Heart right ventricle (tissue), 16 donors: ENCODE results near the gene RNF114. TPM values are rescaled to one million over a fixed set of nuclear protein-coding genes. Genes with fewer than 3 reads are reported as not detected.

Experiments used
- ATAC-seq, 8 donors: fragments of 200-7000 bp; cut with Tn5 transposase; one replicate each; pipeline ENCODE4 v1.9.1; 2020; ENCODE audit warnings: mild to moderate bottlenecking in 8 of 8, moderate library complexity in 8 of 8, moderate number of reproducible peaks in 1 of 8
- DNase-seq, 2 donors: peaks; one replicate each; pipeline ENCODE4 v3.0.0-alpha.2; 2020
- H3K27ac ChIP-seq, 10 donors: fragments of 200-600 bp; sonication (generic) in 2 of 10; one replicate each; pipeline versions ENCODE4 v1.5.0 to v1.8.0; 2020 to 2022; ENCODE audit warnings: mild to moderate bottlenecking in 3 of 10
- H3K27me3 ChIP-seq, 7 donors: fragments of 200-600 bp; one replicate each; pipeline ENCODE4 v1.8.0; 2021 to 2022; ENCODE audit warnings: mild to moderate bottlenecking in 2 of 7
- H3K36me3 ChIP-seq, 9 donors: fragments of 200-600 bp; sonication (generic) in 1 of 9; one replicate each; pipeline versions ENCODE4 v1.5.0 to v1.8.0; 2020 to 2022; ENCODE audit warnings: mild to moderate bottlenecking in 2 of 9
- H3K4me1 ChIP-seq, 9 donors: fragments of 200-600 bp; sonication (generic) in 1 of 9; one replicate each; pipeline versions ENCODE4 v1.5.0 to v1.8.0; 2020 to 2022; ENCODE audit warnings: mild to moderate bottlenecking in 4 of 9
- H3K4me3 ChIP-seq, 10 donors: fragments of 200-600 bp; sonication (generic) in 2 of 10; one replicate each; pipeline versions ENCODE4 v1.5.0 to v1.8.0; 2020 to 2022; ENCODE audit warnings: mild to moderate bottlenecking in 7 of 10, moderate library complexity in 2 of 10
- H3K9me3 ChIP-seq, 11 donors: fragments of 200-600 bp in 10 of 11; sonication (generic) in 2 of 11; one replicate each; pipeline versions ENCODE4 v1.5.0 to v1.8.0; 2013 to 2022; ENCODE audit warnings: mild to moderate bottlenecking in 2 of 11, control low read depth in 1 of 11, moderate library complexity in 1 of 11
- CTCF ChIP-seq, 9 donors: fragments of 200-600 bp; sonication (generic) in 2 of 9; IDR thresholded peaks; one replicate each; pipeline versions ENCODE4 v1.5.0 to v1.8.0; 2021 to 2022; ENCODE audit warnings: antibody characterized with exemption in 9 of 9, mild to moderate bottlenecking in 5 of 9, moderate library complexity in 1 of 9
- WGBS, 2 donors: extraction: QIAGEN DNeasy Blood & Tissue Kit; methylation state at CpG; one replicate each; pipeline ENCODE4 v1.1.7; 2013; ENCODE audit warnings: inconsistent platforms in 1 of 2; 5-methylcytosine and 5-hydroxymethylcytosine counted together
- intact Hi-C, 10 donors: fragments of 100-400 bp; cut with DNase I; formaldehyde crosslinking; loops; one replicate each; pipeline versions ENCODE4 v1.11.1 to v1.14.2; 2022
- polyA plus RNA-seq, 2 donors: library from polyadenylated mRNA; stranded (reverse); fragments of 200-250 nt; gene quantifications; one replicate each; pipeline ENCODE4 v1.2.3, GENCODE V29; 2013
- total RNA-seq, 10 donors: library from RNA; stranded (reverse); fragmentation: NEBNext Ultra II Directional in 3 of 10; extraction: Animal tissue kit (Norgen Biotek cat#: 25700) in 3 of 10; gene quantifications; one replicate each; pipeline versions ENCODE4 v1.2.1 to v1.2.4, GENCODE V29; 2021 to 2023
- donor health status: Arrhythmogenic right ventricular cardiomyopathy.
- donor health status: ischemic (EF 13 %, LVEDD 7.1; RV severe dilation, severe dysfunction).
- donor health status: healthy with polysubstance abuse.
- donor health status: DM: no; HTN: yes; CAD: no.
- donor health status: DM: no; HTN: no; CAD: no.
- donor health status: ischemic (EF 25% LVEDD 6.9; RV normal size, moderate dysfunction).
- donor health status: ischemic (EF 25% LVEDD 5.7; RV mildly dilated, moderate dysfunction).
- donor health status: healthy.
- donor health status: DM: yes; HTN: yes; CAD: no.
- donor health status: Ischemic cardiomyopathy.
- donor health status: ischemic (EF 35%, LVEDD 5.7; RV mildly dilated, moderate dysfunction).
- donor health status: nonischemic (EF 11% LVEDD 7.7; RV severe dilation, severe dysfunction).
- donor health status: DM: yes; HTN: yes; CAD: no.
- donor health status: PGD.
- donor health status: ischemic (EF 29% LVEDD 5.4; RV normal size, mild dysfunction).
- donor health status: nonischemic (EF 23%, LVEDD 6.1; RV moderate dilation, normal function).

Gene RNF114
- total and polyA plus RNA-seq, 12 donors, result 41.5 to 60.3 (median 50.6) TPM

- Histone ChIP-seq H3K4me1 (peaks cover 3 to 48% (median 17%) of the 10 kb centered on the region in 9 donors), H3K27ac (no peak overlapping the region), H3K36me3 (peaks cover 0 to 68% (median 37%) of the 10 kb centered on the region in 9 donors), H3K4me3 (no peak overlapping the region), H3K27me3 (no peaks in the 10 kb centered on the region), H3K9me3 (no peaks in the 10 kb centered on the region)
- intact Hi-C loops, result loop anchor here in 1 of 10 donors (10.0 kb wide), 1 partner anchor 290 kb away; no protein-coding TSS in a partner anchor
- WGBS, 2 donors, result 92 to 95% methylated on average over 17 of the region's 17 CpGs
- no peak for ATAC-seq
- no peak for DNase-seq
- TF ChIP-seq CTCF (IDR thresholded peaks at IDR 0.05), result no peak
These were observed 31.6 kb upstream of the RNF114 start for GRCh38 chr20:49904440-49905214.

GRCh38 chr20:49905415-49906091 is 30.6 kb upstream of the RNF114 start:
- peak overlapping the region in 6 of 10 donors; percentile 9 to 84 (median 40) for H3K27ac ChIP-seq
- 93% methylated on average over 29 of the region's 29 CpGs for WGBS, 2 donors

GRCh38 chr20:49906101-49906604 is 30.0 kb upstream of the RNF114 start:
- H3K4me1 ChIP-seq, result peaks cover 8 to 60% (median 32%) of the 10 kb centered on the region in 9 donors
- ATAC-seq (peak in 7 of 8 donors; percentile 21 to 58 (median 38)), DNase-seq (peak in 1 of 2 donors; percentile 38)
- intact Hi-C loops, result loop anchor here in 1 of 10 donors (10.0 kb wide), 1 partner anchor 291 kb away; no protein-coding TSS in a partner anchor
- peaks cover 0 to 78% (median 37%) of the 10 kb centered on the region in 9 donors for H3K36me3 ChIP-seq
- H3K4me3 ChIP-seq, result no peak overlapping the region
- no peaks in the 10 kb centered on the region for H3K9me3 ChIP-seq
- no peaks in the 10 kb centered on the region for H3K27me3 ChIP-seq
- TF ChIP-seq CTCF (IDR thresholded peaks at IDR 0.05), result peak in 1 of 9 donors; percentile 13
- peak overlapping the region in 9 of 10 donors; percentile 9 to 84 (median 39) for H3K27ac ChIP-seq
- WGBS, 2 donors, result 83 to 84% methylated on average over 37 of the region's 37 CpGs

More at GRCh38 chr20:49905415-49906091, 30.6 kb upstream of the RNF114 start:
- no peak overlapping the region for H3K4me3 ChIP-seq
- H3K4me1 ChIP-seq, result peaks cover 8 to 57% (median 26%) of the 10 kb centered on the region in 9 donors
- no peaks in the 10 kb centered on the region for H3K27me3 ChIP-seq
- intact Hi-C loops, result loop anchor here in 1 of 10 donors (10.0 kb wide), 1 partner anchor 291 kb away; no protein-coding TSS in a partner anchor
- DNase-seq (no peak), ATAC-seq (no peak)
- no peak for TF ChIP-seq CTCF (IDR thresholded peaks at IDR 0.05)
- H3K9me3 ChIP-seq, result no peaks in the 10 kb centered on the region
- peaks cover 0 to 77% (median 37%) of the 10 kb centered on the region in 9 donors for H3K36me3 ChIP-seq

GRCh38 chr20:49906615-49907154 is 29.5 kb upstream of the RNF114 start:
- no peak for TF ChIP-seq CTCF (IDR thresholded peaks at IDR 0.05)
- no peak for ATAC-seq
- H3K36me3 ChIP-seq, result peaks cover 0 to 78% (median 37%) of the 10 kb centered on the region in 9 donors
- intact Hi-C loops, result loop anchor here in 1 of 10 donors (10.0 kb wide), 1 partner anchor 292 kb away; no protein-coding TSS in a partner anchor
- no peak overlapping the region for H3K4me3 ChIP-seq
- peaks cover 8 to 60% (median 31%) of the 10 kb centered on the region in 9 donors for H3K4me1 ChIP-seq
- no peak for DNase-seq
- 89% methylated on average over 15 of the region's 15 CpGs for WGBS, 2 donors
- H3K9me3 ChIP-seq, result no peaks in the 10 kb centered on the region
- peak overlapping the region in 8 of 10 donors; percentile 24 to 84 (median 39) for H3K27ac ChIP-seq
- H3K27me3 ChIP-seq, result no peaks in the 10 kb centered on the region
